Trophoblast cell (in vitro differentiated cells and primary cell): ENCODE results near the gene TACC2.

Source experiments
- DNase-seq, 2 donors: peaks; one replicate each; pipeline ENCODE4 v3.0.0-alpha.2; 2016
- H2AFZ ChIP-seq: 2 replicates; pipeline ENCODE4 v1.6.1; 2013; ENCODE audit warnings: low read length, moderate library complexity, mild to moderate bottlenecking; ENCODE audit not compliant: insufficient read depth, poor library complexity
- H2AK5ac ChIP-seq: 2 replicates; pipeline ENCODE4 v1.6.1; 2013; ENCODE audit warnings: mild to moderate bottlenecking, low read length
- H2BK120ac ChIP-seq: 2 replicates; pipeline ENCODE4 v1.6.1; 2013; ENCODE audit warnings: low read length, mild to moderate bottlenecking, moderate library complexity; ENCODE audit not compliant: insufficient read depth, poor library complexity
- H2BK12ac ChIP-seq: 2 replicates; pipeline ENCODE4 v1.6.1; 2013; ENCODE audit warnings: mild to moderate bottlenecking, low read length, moderate library complexity
- H2BK5ac ChIP-seq: 2 replicates; pipeline ENCODE4 v1.6.1; 2013; ENCODE audit warnings: low read length, low read depth, moderate library complexity, mild to moderate bottlenecking; ENCODE audit not compliant: poor library complexity
- H3K14ac ChIP-seq: 2 replicates; pipeline ENCODE4 v1.6.1; 2013; ENCODE audit warnings: mild to moderate bottlenecking, low read length
- H3K18ac ChIP-seq: 2 replicates; pipeline ENCODE4 v1.6.1; 2013; ENCODE audit warnings: mild to moderate bottlenecking, low read length
- H3K23ac ChIP-seq: 2 replicates; pipeline ENCODE4 v1.6.1; 2013; ENCODE audit warnings: low read length
- H3K27ac ChIP-seq: 2 replicates; pipeline ENCODE4 v1.5.1; 2013; ENCODE audit warnings: low read depth, mild to moderate bottlenecking, inconsistent platforms, low read length, moderate library complexity
- H3K27me3 ChIP-seq: 2 replicates; pipeline ENCODE4 v1.6.1; 2013; ENCODE audit warnings: inconsistent platforms, mild to moderate bottlenecking, low read length, moderate library complexity; ENCODE audit not compliant: insufficient read depth
- H3K36me3 ChIP-seq, 2 experiments: 1 replicate in 1 of 2; 2 replicates in 1 of 2; pipeline ENCODE4 v1.6.1; 2013; ENCODE audit warnings: low read length in 2 of 2, mild to moderate bottlenecking in 2 of 2, moderate library complexity in 1 of 2; ENCODE audit not compliant: insufficient read depth in 2 of 2, control insufficient read depth in 1 of 2
- H3K4ac ChIP-seq: 2 replicates; pipeline ENCODE4 v1.6.1; 2013; ENCODE audit warnings: low read depth, mild to moderate bottlenecking, low read length, moderate library complexity
- H3K4me1 ChIP-seq, 2 experiments: 1 replicate in 1 of 2; 2 replicates in 1 of 2; pipeline ENCODE4 v1.6.1; 2013; ENCODE audit warnings: low read length in 2 of 2, mild to moderate bottlenecking in 2 of 2, moderate library complexity in 1 of 2; ENCODE audit not compliant: insufficient read depth in 2 of 2, control insufficient read depth in 1 of 2
- H3K4me2 ChIP-seq: 2 replicates; pipeline ENCODE4 v1.6.1; 2013; ENCODE audit warnings: inconsistent platforms, mild to moderate bottlenecking, low read length, moderate library complexity
- H3K4me3 ChIP-seq: 2 replicates; pipeline ENCODE4 v1.5.1; 2013; ENCODE audit warnings: mild to moderate bottlenecking, low read depth, low read length, inconsistent platforms
- H3K79me1 ChIP-seq: one replicate; pipeline ENCODE4 v1.6.1; 2013; ENCODE audit warnings: low read length
- H3K79me2 ChIP-seq: 2 replicates; pipeline ENCODE4 v1.6.1; 2013; ENCODE audit warnings: low read length, mild to moderate bottlenecking; ENCODE audit not compliant: control insufficient read depth, insufficient read depth, poor library complexity
- H3K9ac ChIP-seq: 2 replicates; pipeline ENCODE4 v1.6.1; 2013; ENCODE audit warnings: mild to moderate bottlenecking, low read length
- H3K9me3 ChIP-seq: 2 replicates; pipeline ENCODE4 v1.6.1; 2013; ENCODE audit warnings: low read depth, mild to moderate bottlenecking, control low read depth, inconsistent platforms, low read length; ENCODE audit not compliant: insufficient read depth
- H4K12ac ChIP-seq: 2 replicates; pipeline ENCODE4 v1.6.1; 2013; ENCODE audit warnings: low read depth, mild to moderate bottlenecking, low read length, moderate library complexity
- H4K8ac ChIP-seq: 2 replicates; pipeline ENCODE4 v1.6.1; 2013; ENCODE audit warnings: low read depth, mild to moderate bottlenecking, low read length, moderate library complexity
- H4K91ac ChIP-seq: one replicate; pipeline ENCODE4 v1.6.1; 2013; ENCODE audit warnings: low read depth, mild to moderate bottlenecking, low read length, moderate library complexity
- WGBS: extraction: QIAGEN DNeasy Blood & Tissue Kit; methylation state at CpG from one replicate; pipeline ENCODE4 v1.1.7; 2013; ENCODE audit warnings: missing lambda C conversion rate; ENCODE audit not compliant: insufficient read length, insufficient coverage; ENCODE audit errors: extremely low coverage; 5-methylcytosine and 5-hydroxymethylcytosine counted together

The TACC2 gene

DNA sequence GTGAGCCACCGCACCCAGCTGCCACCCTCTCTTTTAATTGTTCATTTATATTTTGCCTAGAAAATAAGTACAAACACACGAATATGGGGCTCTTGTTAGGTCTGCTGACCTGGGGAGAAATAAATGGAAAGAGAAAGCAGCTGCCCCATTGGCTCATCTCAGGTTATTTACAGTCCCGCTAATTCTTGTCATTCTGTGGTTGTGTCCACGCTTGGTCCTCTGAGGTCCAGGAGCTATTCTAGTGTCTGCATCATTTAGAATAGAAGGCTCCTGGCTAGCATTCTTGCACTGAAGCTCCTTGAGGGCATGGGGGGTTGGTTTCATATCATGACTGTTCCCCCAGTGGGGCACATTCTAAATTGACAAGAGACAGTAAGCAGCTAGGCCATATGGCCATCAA, 128.5 kb downstream of the TACC2 start:
- no peaks in the 10 kb centered on the region for H3K27me3 ChIP-seq
- H4K8ac ChIP-seq: no peak overlapping the region
- no peak overlapping the region for H2BK5ac ChIP-seq
- peaks cover 7% of the 10 kb centered on the region for H3K79me2 ChIP-seq
- H2AFZ ChIP-seq: no peak overlapping the region
- H3K18ac ChIP-seq: no peak overlapping the region
- no peak overlapping the region for H3K4me3 ChIP-seq
- no peak overlapping the region for H4K12ac ChIP-seq
- no peak overlapping the region for H3K4ac ChIP-seq
- no peak overlapping the region for H3K9ac ChIP-seq
- no peak overlapping the region for H3K23ac ChIP-seq
- H2BK120ac ChIP-seq: no peak overlapping the region
- H3K9me3 ChIP-seq: no peaks in the 10 kb centered on the region
- H3K79me1 ChIP-seq: peaks cover 10% of the 10 kb centered on the region
- no CpG with 5 or more reads among the region's 4 CpGs for WGBS
- no peak overlapping the region for H3K14ac ChIP-seq
- no peak overlapping the region for H3K27ac ChIP-seq
- no peak overlapping the region for H4K91ac ChIP-seq
- no peak overlapping the region for H2BK12ac ChIP-seq
- peaks cover 0 to 2% of the 10 kb centered on the region in 2 experiments for H3K36me3 ChIP-seq
- DNase-seq: no peak
- no peak overlapping the region for H2AK5ac ChIP-seq
- H3K4me2 ChIP-seq: no peak overlapping the region
- H3K4me1 ChIP-seq: peaks cover 6 to 7% of the 10 kb centered on the region in 2 experiments

DNA sequence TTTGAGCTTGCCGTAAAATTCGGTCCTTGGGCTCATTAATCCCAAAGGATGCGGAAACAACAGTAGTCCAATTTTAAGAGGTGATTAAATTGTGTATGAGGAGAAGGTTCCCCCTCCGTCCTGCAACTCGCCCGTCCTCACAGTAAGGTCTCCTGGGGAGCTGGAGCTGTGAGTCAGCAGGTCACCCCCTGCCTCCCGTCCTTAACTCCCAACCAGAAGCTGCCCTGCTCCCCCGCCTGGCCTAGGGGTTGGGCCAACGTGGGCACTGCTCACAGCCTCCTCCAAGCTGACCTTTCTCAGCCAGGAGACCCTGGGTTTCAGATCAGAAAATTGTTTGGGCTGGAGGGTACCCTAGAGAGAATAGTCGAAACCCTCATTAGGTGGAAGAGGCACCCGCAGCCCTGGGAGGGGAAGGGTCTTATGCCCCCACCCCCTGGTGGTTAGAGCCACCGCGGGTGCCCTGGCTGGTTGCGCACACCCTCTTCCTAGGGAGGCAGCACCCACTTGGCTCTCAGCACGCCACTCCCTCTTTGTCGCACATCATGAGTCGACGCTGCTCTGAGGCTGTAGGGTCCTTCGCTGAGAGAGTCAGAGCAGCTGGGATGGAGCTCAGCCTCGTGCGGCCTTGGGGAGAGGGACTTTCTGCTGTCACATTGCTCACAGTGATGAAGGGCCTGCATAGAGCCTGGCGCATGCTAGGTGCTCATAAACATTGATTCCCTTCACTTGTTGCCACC, 131.2 kb downstream of the TACC2 start:
- Histone ChIP-seq H3K4me1 (no peaks in the 10 kb centered on the region), H2AFZ (no peak overlapping the region), H3K27ac (no peak overlapping the region), H4K91ac (no peak overlapping the region), H4K8ac (no peak overlapping the region), H3K18ac (no peak overlapping the region), H3K27me3 (no peaks in the 10 kb centered on the region), H4K12ac (no peak overlapping the region), H3K14ac (no peak overlapping the region), H2BK12ac (no peak overlapping the region), H3K9ac (no peak overlapping the region), H3K23ac (no peak overlapping the region), H3K79me2 (no peaks in the 10 kb centered on the region), H3K4me3 (no peak overlapping the region), H3K4me2 (no peak overlapping the region), H3K36me3 (peaks cover 0 to 2% of the 10 kb centered on the region in 2 experiments), H3K79me1 (no peaks in the 10 kb centered on the region), H3K9me3 (no peaks in the 10 kb centered on the region), H2BK5ac (no peak overlapping the region), H2AK5ac (no peak overlapping the region), H2BK120ac (no peak overlapping the region), H3K4ac (no peak overlapping the region)
- no peak for DNase-seq
- no CpG with 5 or more reads among the region's 22 CpGs for WGBS

DNA sequence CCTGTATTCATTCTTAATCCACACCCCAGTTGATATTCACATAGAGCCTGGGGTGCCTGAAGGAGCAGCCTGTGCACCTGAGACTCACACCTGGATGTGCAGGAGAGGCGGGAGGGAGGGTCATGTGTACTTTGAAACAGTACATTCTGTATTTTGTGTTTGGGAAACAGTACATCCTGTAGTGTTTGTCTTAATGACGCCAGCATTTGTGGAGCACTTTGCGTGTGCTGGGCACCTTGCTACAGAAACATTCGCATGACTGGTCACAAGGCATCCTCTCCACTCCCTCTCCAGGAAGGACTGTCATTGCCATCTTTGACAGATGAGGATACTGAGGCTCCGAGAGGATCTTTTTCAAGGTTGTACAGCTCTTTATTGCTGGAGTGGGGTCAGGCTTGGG, 132.1 kb downstream of the TACC2 start:
- no peak overlapping the region for H3K4ac ChIP-seq
- no peak overlapping the region for H3K18ac ChIP-seq
- H3K27ac ChIP-seq: no peak overlapping the region
- no peak for DNase-seq
- H3K4me3 ChIP-seq: no peak overlapping the region
- no peak overlapping the region for H4K8ac ChIP-seq
- peaks cover 0 to 2% of the 10 kb centered on the region in 2 experiments for H3K36me3 ChIP-seq
- H2AK5ac ChIP-seq: no peak overlapping the region
- no peak overlapping the region for H4K12ac ChIP-seq
- no peak overlapping the region for H3K9ac ChIP-seq
- no peaks in the 10 kb centered on the region for H3K79me1 ChIP-seq
- H3K14ac ChIP-seq: no peak overlapping the region
- H2BK120ac ChIP-seq: no peak overlapping the region
- no peak overlapping the region for H4K91ac ChIP-seq
- WGBS: no CpG with 5 or more reads among the region's 5 CpGs
- H3K79me2 ChIP-seq: no peaks in the 10 kb centered on the region
- no peak overlapping the region for H3K23ac ChIP-seq
- H3K4me2 ChIP-seq: no peak overlapping the region
- no peak overlapping the region for H2BK5ac ChIP-seq
- no peaks in the 10 kb centered on the region for H3K9me3 ChIP-seq
- no peaks in the 10 kb centered on the region for H3K4me1 ChIP-seq
- H3K27me3 ChIP-seq: no peaks in the 10 kb centered on the region
- H2BK12ac ChIP-seq: no peak overlapping the region
- H2AFZ ChIP-seq: no peak overlapping the region

DNA sequence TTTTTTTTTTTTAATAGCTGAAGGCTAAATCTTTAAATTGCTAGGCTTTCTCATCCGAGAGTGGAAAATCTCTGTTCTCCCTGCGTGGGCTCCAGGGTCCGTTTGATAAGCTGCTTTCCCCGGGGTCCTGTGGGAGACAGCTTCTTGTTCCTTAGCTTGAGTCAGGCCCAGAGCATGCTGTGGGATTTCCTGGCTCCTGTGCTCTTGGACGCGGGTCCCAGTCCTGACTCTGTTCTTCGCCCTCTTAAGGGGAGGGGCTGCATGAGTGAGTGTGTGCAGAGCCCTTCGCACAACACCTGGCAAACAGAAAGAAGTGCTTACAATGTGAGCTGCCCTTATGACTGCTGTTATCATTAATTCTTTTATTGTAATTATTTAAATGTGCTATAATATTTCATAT, 133.5 kb downstream of the TACC2 start:
- Histone ChIP-seq H2AK5ac (no peak overlapping the region), H4K8ac (no peak overlapping the region), H3K9me3 (no peaks in the 10 kb centered on the region), H3K4me2 (no peak overlapping the region), H4K12ac (no peak overlapping the region), H2AFZ (no peak overlapping the region), H2BK12ac (no peak overlapping the region), H2BK120ac (no peak overlapping the region), H3K79me2 (no peaks in the 10 kb centered on the region), H3K27ac (no peak overlapping the region), H3K9ac (no peak overlapping the region), H3K18ac (no peak overlapping the region), H2BK5ac (no peak overlapping the region), H3K27me3 (no peaks in the 10 kb centered on the region), H3K23ac (no peak overlapping the region), H4K91ac (no peak overlapping the region), H3K14ac (no peak overlapping the region), H3K79me1 (no peaks in the 10 kb centered on the region), H3K4me1 (peaks cover 6 to 8% of the 10 kb centered on the region in 2 experiments), H3K36me3 (peaks cover 0 to 2% of the 10 kb centered on the region in 2 experiments), H3K4ac (no peak overlapping the region), H3K4me3 (no peak overlapping the region)
- no peak for DNase-seq
- WGBS: no CpG with 5 or more reads among the region's 8 CpGs
